ENCODE measurements around the gene ACOXL. TPM values are rescaled to one million over a fixed set of nuclear protein-coding genes. Genes with fewer than 3 reads are reported as not detected.

The ACOXL gene
- total RNA-seq, 1 donor from 2014 or later = not detected

GRCh38 chr2:111117598-111118480 is 385.5 kb downstream of the ACOXL start:
- H3K27ac Mint-ChIP-seq (ENCODE audit: unreplicated experiment) = no peak overlapping the region
- peak overlapping the region; percentile 91 for H3K4me3 Mint-ChIP-seq
- peaks cover 26% of the 10 kb centered on the region for H3K4me1 Mint-ChIP-seq
- no peaks in the 10 kb centered on the region for H3K9me3 Mint-ChIP-seq
- DNase-seq (ENCODE audit: low read depth, low spot score) = peak; percentile 26
- no peak for TF ChIP-seq CTCF (conservative IDR thresholded peaks at IDR 0.05)
- peaks cover 76% of the 10 kb centered on the region for H3K27me3 Mint-ChIP-seq (ENCODE audit: low read depth)
- no peaks in the 10 kb centered on the region for H3K36me3 Mint-ChIP-seq (ENCODE audit: low read depth)

- Mint-ChIP-seq H3K27ac (ENCODE audit: unreplicated experiment) (no peak overlapping the region), H3K4me3 (peak overlapping the region; percentile 91), H3K36me3 (ENCODE audit: low read depth) (no peaks in the 10 kb centered on the region), H3K4me1 (peaks cover 29% of the 10 kb centered on the region), H3K27me3 (ENCODE audit: low read depth) (peaks cover 76% of the 10 kb centered on the region), H3K9me3 (no peaks in the 10 kb centered on the region)
- no peak for TF ChIP-seq CTCF (conservative IDR thresholded peaks at IDR 0.05)
- DNase-seq (ENCODE audit: low read depth, low spot score) = no peak
These were observed 386.2 kb downstream of the ACOXL start for GRCh38 chr2:111118481-111118980.

GRCh38 chr2:111118981-111119821 is 386.8 kb downstream of the ACOXL start:
- H3K27me3 Mint-ChIP-seq (ENCODE audit: low read depth) = peaks cover 69% of the 10 kb centered on the region
- peak; percentile 18 for DNase-seq (ENCODE audit: low read depth, low spot score)
- H3K4me1 Mint-ChIP-seq = peaks cover 33% of the 10 kb centered on the region
- H3K9me3 Mint-ChIP-seq = no peaks in the 10 kb centered on the region
- peaks cover 3% of the 10 kb centered on the region for H3K36me3 Mint-ChIP-seq (ENCODE audit: low read depth)
- peak overlapping the region; percentile 91 for H3K4me3 Mint-ChIP-seq
- no peak overlapping the region for H3K27ac Mint-ChIP-seq (ENCODE audit: unreplicated experiment)
- no peak for TF ChIP-seq CTCF (conservative IDR thresholded peaks at IDR 0.05)

- H3K27ac Mint-ChIP-seq (ENCODE audit: unreplicated experiment) = no peak overlapping the region
- H3K4me1 Mint-ChIP-seq = peaks cover 35% of the 10 kb centered on the region
- H3K27me3 Mint-ChIP-seq (ENCODE audit: low read depth) = peaks cover 65% of the 10 kb centered on the region
- peaks cover 7% of the 10 kb centered on the region for H3K36me3 Mint-ChIP-seq (ENCODE audit: low read depth)
- no peak for TF ChIP-seq CTCF (conservative IDR thresholded peaks at IDR 0.05)
- no peaks in the 10 kb centered on the region for H3K9me3 Mint-ChIP-seq
- H3K4me3 Mint-ChIP-seq = peak overlapping the region; percentile 91
- no peak for DNase-seq (ENCODE audit: low read depth, low spot score)
These were observed 387.5 kb downstream of the ACOXL start for GRCh38 chr2:111119822-111120252.

GRCh38 chr2:111120253-111121027 is 388.1 kb downstream of the ACOXL start, which contains the start of gene BCL2L11:
BCL2L11 (plus strand) TSS chr2:111120914; CDS start chr2:111123746, 2,832 bp downstream.
- H3K27me3 Mint-ChIP-seq (ENCODE audit: low read depth) = peaks cover 64% of the 10 kb centered on the region

More at GRCh38 chr2:111120253-111121027, 388.1 kb downstream of the ACOXL start, which contains the start of gene BCL2L11:
- Mint-ChIP-seq H3K9me3 (no peaks in the 10 kb centered on the region), H3K4me1 (peaks cover 40% of the 10 kb centered on the region), H3K36me3 (ENCODE audit: low read depth) (peaks cover 8% of the 10 kb centered on the region), H3K4me3 (peak within 1 kb of the TSS; percentile 95), H3K27ac (ENCODE audit: unreplicated experiment) (peak within 1 kb of the TSS; percentile 19)
- no peak for TF ChIP-seq CTCF (conservative IDR thresholded peaks at IDR 0.05)
- peak; percentile 86 for DNase-seq (ENCODE audit: low read depth, low spot score)

All from neural crest cell (in vitro differentiated cells).